OCI-LY7 (cell line): ENCODE results near the gene TAS2R40.

ENCODE experiments used
- EZH2phosphoT487 ChIP-seq: fragments of 200-600 bp; sonication (generic); IDR thresholded peaks from 2 replicates; pipeline ENCODE4 v1.6.1; 2018; ENCODE audit warnings: low read depth, borderline replicate concordance, mild to moderate bottlenecking, mixed run types, antibody characterized with exemption, low read length, moderate library complexity, mixed read lengths
- TF ChIP-seq, protein P1 (sequence below): fragments of 200-600 bp; sonication (generic); conservative IDR thresholded peaks from 2 replicates; pipeline ENCODE4 v1.5.1; 2014; ENCODE audit warnings: mild to moderate bottlenecking, antibody characterized with exemption, low read length, moderate library complexity, mixed read lengths

DNA sequence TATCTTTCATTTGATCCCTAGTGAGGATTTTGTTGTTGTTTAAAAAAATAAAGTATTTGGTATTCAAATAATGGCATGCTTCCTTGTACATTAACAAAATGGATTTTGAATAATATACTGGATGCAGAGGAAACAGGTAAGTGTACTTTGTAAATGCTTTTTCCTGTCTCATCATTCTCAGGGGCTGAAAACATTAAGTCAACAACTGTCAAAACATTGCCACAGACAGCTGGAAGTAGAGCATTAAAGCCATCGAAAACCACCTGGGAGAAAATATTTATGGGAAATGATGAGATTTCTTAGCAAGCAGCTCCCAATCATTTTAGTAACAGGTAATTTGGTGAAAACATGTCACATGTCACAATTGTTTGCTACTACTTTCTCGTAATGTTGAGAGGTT, 28.0 kb upstream of the TAS2R40 start:
- TF ChIP-seq, protein P1, sequence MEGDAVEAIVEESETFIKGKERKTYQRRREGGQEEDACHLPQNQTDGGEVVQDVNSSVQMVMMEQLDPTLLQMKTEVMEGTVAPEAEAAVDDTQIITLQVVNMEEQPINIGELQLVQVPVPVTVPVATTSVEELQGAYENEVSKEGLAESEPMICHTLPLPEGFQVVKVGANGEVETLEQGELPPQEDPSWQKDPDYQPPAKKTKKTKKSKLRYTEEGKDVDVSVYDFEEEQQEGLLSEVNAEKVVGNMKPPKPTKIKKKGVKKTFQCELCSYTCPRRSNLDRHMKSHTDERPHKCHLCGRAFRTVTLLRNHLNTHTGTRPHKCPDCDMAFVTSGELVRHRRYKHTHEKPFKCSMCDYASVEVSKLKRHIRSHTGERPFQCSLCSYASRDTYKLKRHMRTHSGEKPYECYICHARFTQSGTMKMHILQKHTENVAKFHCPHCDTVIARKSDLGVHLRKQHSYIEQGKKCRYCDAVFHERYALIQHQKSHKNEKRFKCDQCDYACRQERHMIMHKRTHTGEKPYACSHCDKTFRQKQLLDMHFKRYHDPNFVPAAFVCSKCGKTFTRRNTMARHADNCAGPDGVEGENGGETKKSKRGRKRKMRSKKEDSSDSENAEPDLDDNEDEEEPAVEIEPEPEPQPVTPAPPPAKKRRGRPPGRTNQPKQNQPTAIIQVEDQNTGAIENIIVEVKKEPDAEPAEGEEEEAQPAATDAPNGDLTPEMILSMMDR = no peak
- TF ChIP-seq EZH2phosphoT487 = no peak
